IPS-20b (cell line): ENCODE measurements around the gene LAMTOR1.
A peak's percentile ranks its signal among the peaks of the same experiment; 100 is the strongest.

Experiments used
- H3K27ac ChIP-seq: one replicate; pipeline ENCODE4 v1.5.1; 2013; ENCODE audit warnings: low read length
- H3K27me3 ChIP-seq: 2 replicates; pipeline ENCODE4 v1.6.1; 2013; ENCODE audit warnings: mild to moderate bottlenecking, low read length, inconsistent platforms; ENCODE audit not compliant: insufficient read depth
- H3K36me3 ChIP-seq: 2 replicates; pipeline ENCODE4 v1.6.1; 2013; ENCODE audit warnings: low read depth, mild to moderate bottlenecking, inconsistent platforms, low read length, moderate library complexity; ENCODE audit not compliant: insufficient read depth
- H3K4me1 ChIP-seq: 2 replicates; pipeline ENCODE4 v1.6.1; 2013; ENCODE audit warnings: mild to moderate bottlenecking, control low read depth, inconsistent platforms, low read length, moderate library complexity; ENCODE audit not compliant: insufficient read depth
- H3K4me3 ChIP-seq: 2 replicates; pipeline ENCODE4 v1.5.1; 2013; ENCODE audit warnings: mild to moderate bottlenecking, low read length, inconsistent platforms
- H3K9ac ChIP-seq: 2 replicates; pipeline ENCODE4 v1.6.1; 2013; ENCODE audit warnings: low read depth, mild to moderate bottlenecking, inconsistent platforms, low read length, moderate library complexity
- H3K9me3 ChIP-seq: 2 replicates; pipeline ENCODE4 v1.6.1; 2013; ENCODE audit warnings: mild to moderate bottlenecking, low read depth, low read length, inconsistent platforms; ENCODE audit not compliant: insufficient read depth

The LAMTOR1 gene

GRCh38 chr11:72116019-72116755 lies 13.1 kb upstream of the LAMTOR1 start:
- Histone ChIP-seq H3K27me3 (peaks cover 41% of the 10 kb centered on the region), H3K9ac (no peak overlapping the region), H3K9me3 (no peaks in the 10 kb centered on the region), H3K4me3 (no peak overlapping the region), H3K4me1 (peaks cover 5% of the 10 kb centered on the region; the same call in 1 of the 2 replicates), H3K36me3 (no peaks in the 10 kb centered on the region), H3K27ac (no peak overlapping the region)

GRCh38 chr11:72114570-72114969 lies 11.5 kb upstream of the LAMTOR1 start:
- Histone ChIP-seq H3K36me3 (peaks cover 5% of the 10 kb centered on the region), H3K4me1 (peaks cover 5% of the 10 kb centered on the region; the same call in 1 of the 2 replicates), H3K27me3 (peaks cover 41% of the 10 kb centered on the region), H3K9me3 (no peaks in the 10 kb centered on the region), H3K27ac (no peak overlapping the region), H3K9ac (no peak overlapping the region), H3K4me3 (no peak overlapping the region)

GRCh38 chr11:72112978-72113808 lies 10.1 kb upstream of the LAMTOR1 start:
- Histone ChIP-seq H3K9me3 (no peaks in the 10 kb centered on the region), H3K4me1 (peaks cover 5% of the 10 kb centered on the region; the same call in 1 of the 2 replicates), H3K27me3 (peaks cover 38% of the 10 kb centered on the region), H3K27ac (peak overlapping the region; percentile 99), H3K36me3 (peaks cover 10% of the 10 kb centered on the region), H3K9ac (peak overlapping the region; percentile 99), H3K4me3 (peak overlapping the region; percentile 91)

GRCh38 chr11:72112143-72112977 lies 9.3 kb upstream of the LAMTOR1 start, which contains the start of gene ANAPC15:
ANAPC15 (minus strand) TSS chr11:72112695; CDS start chr11:72111276, 1,419 bp downstream.
- Histone ChIP-seq H3K4me1 (peaks cover 5% of the 10 kb centered on the region; the same call in 1 of the 2 replicates), H3K9me3 (no peaks in the 10 kb centered on the region), H3K27me3 (peaks cover 34% of the 10 kb centered on the region), H3K27ac (peak within 1 kb of the TSS; percentile 99), H3K4me3 (peak within 1 kb of the TSS; percentile 91), H3K36me3 (peaks cover 10% of the 10 kb centered on the region), H3K9ac (peak within 1 kb of the TSS; percentile 99)

GRCh38 chr11:72111300-72112142 lies 8.4 kb upstream of the LAMTOR1 start:
- Histone ChIP-seq H3K27me3 (peaks cover 26% of the 10 kb centered on the region), H3K27ac (peak overlapping the region; percentile 31), H3K4me3 (peak overlapping the region; percentile 91), H3K36me3 (peaks cover 10% of the 10 kb centered on the region), H3K4me1 (peaks cover 5% of the 10 kb centered on the region; the same call in 1 of the 2 replicates), H3K9me3 (no peaks in the 10 kb centered on the region), H3K9ac (peak overlapping the region; percentile 99)

GRCh38 chr11:72105888-72106287 lies 2.8 kb upstream of the LAMTOR1 start, which contains the start of gene TOMT:
TOMT (plus strand) TSS chr11:72105924; CDS start chr11:72105952, 28 bp downstream.
- Histone ChIP-seq H3K27ac (no peak within 1 kb of the TSS), H3K9ac (no peak within 1 kb of the TSS), H3K36me3 (peaks cover 17% of the 10 kb centered on the region)

GRCh38 chr11:72103754-72104167 lies 664 bp upstream of the LAMTOR1 start:
- Histone ChIP-seq H3K36me3 (peaks cover 28% of the 10 kb centered on the region), H3K4me3 (peak overlapping the region; percentile 62), H3K9ac (peak overlapping the region; percentile 78), H3K27me3 (no peaks in the 10 kb centered on the region), H3K9me3 (no peaks in the 10 kb centered on the region), H3K4me1 (peaks cover 9% of the 10 kb centered on the region), H3K27ac (peak overlapping the region; percentile 95)

More at GRCh38 chr11:72105888-72106287, 2.8 kb upstream of the LAMTOR1 start, which contains the start of gene TOMT:
- Histone ChIP-seq H3K27me3 (no peaks in the 10 kb centered on the region), H3K9me3 (no peaks in the 10 kb centered on the region), H3K4me3 (no peak within 1 kb of the TSS), H3K4me1 (peaks cover 9% of the 10 kb centered on the region)

GRCh38 chr11:72102631-72102945 lies 509 bp downstream of the LAMTOR1 start:
- Histone ChIP-seq H3K36me3 (peaks cover 40% of the 10 kb centered on the region), H3K27ac (peak overlapping the region; percentile 94), H3K4me1 (peaks cover 9% of the 10 kb centered on the region), H3K9ac (peak overlapping the region; percentile 100), H3K9me3 (no peaks in the 10 kb centered on the region), H3K27me3 (no peaks in the 10 kb centered on the region), H3K4me3 (peak overlapping the region; percentile 94)

- Histone ChIP-seq H3K27ac (peak overlapping the region; percentile 94), H3K9ac (peak overlapping the region; percentile 100), H3K36me3 (peaks cover 44% of the 10 kb centered on the region), H3K27me3 (no peaks in the 10 kb centered on the region), H3K4me1 (peaks cover 9% of the 10 kb centered on the region), H3K4me3 (peak overlapping the region; percentile 94), H3K9me3 (no peaks in the 10 kb centered on the region)
Measured at GRCh38 chr11:72102162-72102561, 935 bp downstream of the LAMTOR1 start.

GRCh38 chr11:72100462-72100861 lies 2.6 kb downstream of the LAMTOR1 start:
- Histone ChIP-seq H3K9ac (no peak overlapping the region), H3K36me3 (peaks cover 54% of the 10 kb centered on the region), H3K4me1 (peaks cover 9% of the 10 kb centered on the region), H3K27ac (no peak overlapping the region), H3K27me3 (no peaks in the 10 kb centered on the region), H3K4me3 (no peak overlapping the region), H3K9me3 (no peaks in the 10 kb centered on the region)
